Measurements from ENCODE around the gene F2RL2. TPM values are rescaled to one million over a fixed set of nuclear protein-coding genes. Genes with fewer than 3 reads are reported as not detected.

Gene F2RL2
- total and polyA plus RNA-seq, 2 donors (not counting 1 experiment from before 2014, with no cell fraction given): 82.6 to 91.6 TPM

DNA sequence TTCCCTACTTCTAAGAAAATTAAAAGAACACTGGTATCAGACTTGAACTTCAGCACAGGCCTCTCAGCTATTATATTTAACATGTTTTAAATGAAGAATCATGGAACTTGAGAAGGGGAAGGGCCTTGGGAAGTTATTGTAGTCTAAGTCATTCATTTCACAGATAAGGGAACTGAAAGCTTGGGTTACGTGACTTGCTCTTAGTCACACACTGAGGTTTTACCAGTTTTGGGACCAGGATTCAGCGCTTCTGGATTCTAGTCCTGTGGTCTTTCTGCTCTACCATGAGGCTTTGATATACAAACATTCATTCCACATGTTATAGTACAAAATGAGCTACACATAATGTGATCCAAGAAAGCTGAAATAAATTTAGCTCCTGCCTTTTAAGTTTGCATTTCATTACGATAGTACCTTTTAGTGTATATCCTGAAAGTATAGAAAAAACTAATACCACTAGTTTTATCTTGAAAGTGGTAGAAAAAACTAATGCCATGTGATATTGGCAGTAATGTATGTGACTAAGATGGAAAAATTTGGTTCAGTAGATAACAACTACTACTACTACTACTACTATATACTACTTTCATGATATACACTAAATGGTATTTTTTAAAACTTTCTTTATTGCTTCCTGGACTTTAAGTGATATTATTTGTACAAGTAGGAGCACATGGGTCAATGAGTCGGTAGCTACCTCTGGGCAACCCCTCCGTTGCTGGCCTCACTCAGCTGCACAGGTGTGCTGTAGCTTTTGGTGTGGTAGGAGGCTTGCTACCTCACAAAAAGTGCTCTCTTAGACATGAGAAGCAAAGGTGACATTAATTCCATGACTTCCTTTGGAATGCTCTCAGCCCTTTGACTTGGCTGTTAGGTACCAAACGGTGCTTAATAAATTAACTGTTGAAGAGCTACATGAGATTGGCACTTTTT, 40.7 kb downstream of the F2RL2 start:
- Histone ChIP-seq H3K4me3 (replicated peaks in 1 of 4; ENCODE audit: control extremely low read depth in 1 of 4, insufficient read depth in 1 of 4, low read depth in 3 of 4, low read length in 4 of 4) (no peak overlapping the region), H3K79me2 (ENCODE audit: control insufficient read depth, insufficient read depth, low read length) (no peaks in the 10 kb centered on the region), H3K36me3 (ENCODE audit: control insufficient read depth, insufficient read depth, low read length) (no peaks in the 10 kb centered on the region), H4K20me1 (ENCODE audit: control insufficient read depth, extremely low read depth, insufficient read depth, low read length) (no peaks in the 10 kb centered on the region), H3K4me2 (ENCODE audit: extremely low read depth, insufficient read depth, low read length) (no peak overlapping the region), H3K9ac (ENCODE audit: insufficient read depth, low read length) (no peak overlapping the region), H3K9me3 (ENCODE audit: control insufficient read depth, insufficient read depth, low read depth, low read length) (no peaks in the 10 kb centered on the region), H2AFZ (ENCODE audit: low read length) (no peak overlapping the region), H3K4me1 (ENCODE audit: control insufficient read depth, extremely low read depth, insufficient read depth, low read length) (no peaks in the 10 kb centered on the region), H3K27ac (ENCODE audit: insufficient read depth, low read length) (no peak overlapping the region), H3K27me3 (ENCODE audit: control insufficient read depth, insufficient read depth, low read length) (peaks cover 2% of the 10 kb centered on the region)
- DNase-seq (ENCODE audit: low read depth in 2 of 2): peak in 1 of 2 donors; percentile 84
- TF ChIP-seq, protein P1, sequence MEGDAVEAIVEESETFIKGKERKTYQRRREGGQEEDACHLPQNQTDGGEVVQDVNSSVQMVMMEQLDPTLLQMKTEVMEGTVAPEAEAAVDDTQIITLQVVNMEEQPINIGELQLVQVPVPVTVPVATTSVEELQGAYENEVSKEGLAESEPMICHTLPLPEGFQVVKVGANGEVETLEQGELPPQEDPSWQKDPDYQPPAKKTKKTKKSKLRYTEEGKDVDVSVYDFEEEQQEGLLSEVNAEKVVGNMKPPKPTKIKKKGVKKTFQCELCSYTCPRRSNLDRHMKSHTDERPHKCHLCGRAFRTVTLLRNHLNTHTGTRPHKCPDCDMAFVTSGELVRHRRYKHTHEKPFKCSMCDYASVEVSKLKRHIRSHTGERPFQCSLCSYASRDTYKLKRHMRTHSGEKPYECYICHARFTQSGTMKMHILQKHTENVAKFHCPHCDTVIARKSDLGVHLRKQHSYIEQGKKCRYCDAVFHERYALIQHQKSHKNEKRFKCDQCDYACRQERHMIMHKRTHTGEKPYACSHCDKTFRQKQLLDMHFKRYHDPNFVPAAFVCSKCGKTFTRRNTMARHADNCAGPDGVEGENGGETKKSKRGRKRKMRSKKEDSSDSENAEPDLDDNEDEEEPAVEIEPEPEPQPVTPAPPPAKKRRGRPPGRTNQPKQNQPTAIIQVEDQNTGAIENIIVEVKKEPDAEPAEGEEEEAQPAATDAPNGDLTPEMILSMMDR (conservative IDR thresholded peaks at IDR 0.05 in 1 of 2, IDR thresholded peaks at IDR 0.05 in 1 of 2; ENCODE audit: low read depth in 1 of 2, low read length in 2 of 2): no peak
- no peak for TF ChIP-seq EZH2 (IDR thresholded peaks at IDR 0.05; ENCODE audit: low read length, missing control alignments)

DNA sequence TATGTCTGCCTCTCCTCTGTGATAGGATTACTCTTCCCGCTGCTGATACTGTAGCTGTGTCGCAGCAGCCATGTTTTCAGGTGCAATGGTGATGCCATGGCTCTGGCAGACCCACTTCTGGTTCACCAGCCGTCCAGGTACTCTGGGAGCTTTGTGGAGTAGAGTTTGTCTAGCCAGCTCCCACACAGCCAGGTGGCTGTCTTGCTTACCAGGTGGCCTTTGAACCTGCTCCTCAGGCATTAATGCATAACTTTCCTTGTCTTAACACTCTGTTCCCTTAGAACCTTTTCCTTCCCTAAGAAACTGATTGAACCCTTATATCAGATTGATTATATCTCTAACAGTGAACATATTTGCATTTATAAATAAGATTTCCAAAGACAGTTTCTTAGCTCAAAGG, 42.2 kb downstream of the F2RL2 start:
- no peak for DNase-seq (ENCODE audit: low read depth in 2 of 2)
- Histone ChIP-seq H3K4me3 (replicated peaks in 1 of 4; ENCODE audit: control extremely low read depth in 1 of 4, insufficient read depth in 1 of 4, low read depth in 3 of 4, low read length in 4 of 4) (no peak overlapping the region), H3K36me3 (ENCODE audit: control insufficient read depth, insufficient read depth, low read length) (no peaks in the 10 kb centered on the region), H4K20me1 (ENCODE audit: control insufficient read depth, extremely low read depth, insufficient read depth, low read length) (no peaks in the 10 kb centered on the region), H3K79me2 (ENCODE audit: control insufficient read depth, insufficient read depth, low read length) (no peaks in the 10 kb centered on the region), H3K9me3 (ENCODE audit: control insufficient read depth, insufficient read depth, low read depth, low read length) (no peaks in the 10 kb centered on the region), H3K9ac (ENCODE audit: insufficient read depth, low read length) (no peak overlapping the region), H3K4me2 (ENCODE audit: extremely low read depth, insufficient read depth, low read length) (no peak overlapping the region), H3K4me1 (ENCODE audit: control insufficient read depth, extremely low read depth, insufficient read depth, low read length) (no peaks in the 10 kb centered on the region), H3K27ac (ENCODE audit: insufficient read depth, low read length) (no peak overlapping the region), H3K27me3 (ENCODE audit: control insufficient read depth, insufficient read depth, low read length) (no peaks in the 10 kb centered on the region), H2AFZ (ENCODE audit: low read length) (no peak overlapping the region)
- no peak for TF ChIP-seq EZH2 (IDR thresholded peaks at IDR 0.05; ENCODE audit: low read length, missing control alignments)
- TF ChIP-seq, protein P1 (conservative IDR thresholded peaks at IDR 0.05 in 1 of 2, IDR thresholded peaks at IDR 0.05 in 1 of 2; ENCODE audit: low read depth in 1 of 2, low read length in 2 of 2): no peak

DNA sequence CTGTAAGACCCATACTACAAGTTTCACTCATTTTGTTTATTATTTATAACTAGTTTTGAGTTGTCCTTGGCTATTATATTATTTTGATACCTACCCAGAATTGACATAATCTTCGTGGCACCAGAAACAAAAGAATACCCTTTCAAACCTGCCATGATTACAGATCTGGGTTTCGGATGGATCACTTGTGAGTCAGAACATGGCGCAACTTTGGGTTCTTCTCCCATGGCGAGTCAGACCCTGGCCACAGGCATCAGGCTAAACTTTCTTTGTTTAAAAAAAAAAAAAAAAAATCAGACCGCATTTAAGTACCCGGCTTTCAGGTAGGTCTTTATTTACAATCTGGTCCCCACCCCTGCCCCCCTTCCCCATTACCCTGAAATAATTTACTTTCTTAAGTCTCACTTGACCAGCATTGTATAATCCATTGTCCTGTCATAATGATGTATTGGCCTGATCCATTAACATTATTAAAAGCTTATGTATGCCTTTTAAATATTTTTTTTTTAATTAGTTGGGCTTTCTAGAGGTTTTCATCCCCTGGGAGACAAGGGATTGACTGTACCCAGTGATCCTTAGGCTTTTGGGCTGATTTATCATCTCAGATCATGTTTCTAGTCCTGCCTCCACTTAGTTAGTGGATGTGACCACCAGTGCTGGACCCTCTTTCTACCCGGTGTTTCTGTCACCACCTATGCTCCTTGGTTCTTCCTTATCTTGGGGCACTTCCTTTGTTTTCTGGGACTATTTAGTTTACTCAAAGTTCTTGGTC, 43.9 kb downstream of the F2RL2 start:
- Histone ChIP-seq H3K79me2 (ENCODE audit: control insufficient read depth, insufficient read depth, low read length) (no peaks in the 10 kb centered on the region), H3K4me3 (replicated peaks in 1 of 4; ENCODE audit: control extremely low read depth in 1 of 4, insufficient read depth in 1 of 4, low read depth in 3 of 4, low read length in 4 of 4) (no peak overlapping the region), H3K36me3 (ENCODE audit: control insufficient read depth, insufficient read depth, low read length) (no peaks in the 10 kb centered on the region), H3K27ac (ENCODE audit: insufficient read depth, low read length) (no peak overlapping the region), H4K20me1 (ENCODE audit: control insufficient read depth, extremely low read depth, insufficient read depth, low read length) (no peaks in the 10 kb centered on the region), H3K9ac (ENCODE audit: insufficient read depth, low read length) (no peak overlapping the region), H3K27me3 (ENCODE audit: control insufficient read depth, insufficient read depth, low read length) (no peaks in the 10 kb centered on the region), H3K4me1 (ENCODE audit: control insufficient read depth, extremely low read depth, insufficient read depth, low read length) (no peaks in the 10 kb centered on the region), H2AFZ (ENCODE audit: low read length) (no peak overlapping the region), H3K9me3 (ENCODE audit: control insufficient read depth, insufficient read depth, low read depth, low read length) (no peaks in the 10 kb centered on the region), H3K4me2 (ENCODE audit: extremely low read depth, insufficient read depth, low read length) (no peak overlapping the region)
- peak; percentile 26 to 37 for DNase-seq (ENCODE audit: low read depth in 2 of 2)
- no peak for TF ChIP-seq EZH2 (IDR thresholded peaks at IDR 0.05; ENCODE audit: low read length, missing control alignments)
- TF ChIP-seq, protein P1 (conservative IDR thresholded peaks at IDR 0.05 in 1 of 2, IDR thresholded peaks at IDR 0.05 in 1 of 2; ENCODE audit: low read depth in 1 of 2, low read length in 2 of 2): no peak

Data from fibroblast of lung (primary cell).